ENCODE results near the gene LST1. TPM values are rescaled to one million over a fixed set of nuclear protein-coding genes. Genes with fewer than 3 reads are reported as not detected.

Gene LST1
- total RNA-seq, 1 experiment from 2014 or later: not detected

DNA sequence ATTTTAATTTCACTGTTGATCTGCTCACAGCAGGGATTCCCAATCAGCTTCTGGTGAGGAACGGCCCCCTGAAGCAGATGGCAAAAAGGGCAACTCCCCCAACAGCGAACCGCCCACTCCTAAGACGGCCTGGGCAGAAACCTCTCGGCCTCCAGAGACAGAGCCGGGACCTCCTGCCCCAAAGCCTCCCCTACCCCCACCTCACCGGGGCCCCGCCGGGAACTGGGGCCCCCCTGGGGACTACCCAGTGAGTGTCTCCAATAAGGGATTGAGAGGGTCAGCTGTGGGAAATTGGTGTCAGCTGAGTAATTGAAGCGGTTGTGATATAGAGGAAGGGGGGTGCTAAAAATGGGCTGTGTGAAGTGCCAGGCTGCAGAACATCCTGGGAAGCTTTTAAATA, 40.9 kb downstream of the LST1 start:
- no peak for DNase-seq (ENCODE audit: low spot score)
- no TSS peak for BruUV-seq (replicated peaks)
- no peaks in the 10 kb centered on the region for H3K27me3 ChIP-seq (replicated peaks; ENCODE audit: insufficient read depth, low read depth, low read length, poor library complexity)
- H3K4me1 ChIP-seq (ENCODE audit: insufficient read depth, low read length, poor library complexity, severe bottlenecking): peaks cover 11% of the 10 kb centered on the region
- no peak overlapping the region for H3K27ac ChIP-seq (ENCODE audit: low read depth, low read length, poor library complexity, severe bottlenecking)
- ChIA-PET POLR2A (ENCODE audit: low non-redundant PET) (no interaction called here), CTCF (no interaction called here)
- H3K9me3 ChIP-seq (ENCODE audit: low read depth, low read length, poor library complexity, severe bottlenecking): no peaks in the 10 kb centered on the region
- peaks cover 100% of the 10 kb centered on the region for H3K36me3 ChIP-seq (ENCODE audit: insufficient read depth, low read length, poor library complexity, severe bottlenecking)
- TF ChIP-seq EZH2 (IDR thresholded peaks at IDR 0.05; ENCODE audit: borderline replicate concordance, low read depth, low read length, poor library complexity, severe bottlenecking): no peak
- TF ChIP-seq, protein P1, sequence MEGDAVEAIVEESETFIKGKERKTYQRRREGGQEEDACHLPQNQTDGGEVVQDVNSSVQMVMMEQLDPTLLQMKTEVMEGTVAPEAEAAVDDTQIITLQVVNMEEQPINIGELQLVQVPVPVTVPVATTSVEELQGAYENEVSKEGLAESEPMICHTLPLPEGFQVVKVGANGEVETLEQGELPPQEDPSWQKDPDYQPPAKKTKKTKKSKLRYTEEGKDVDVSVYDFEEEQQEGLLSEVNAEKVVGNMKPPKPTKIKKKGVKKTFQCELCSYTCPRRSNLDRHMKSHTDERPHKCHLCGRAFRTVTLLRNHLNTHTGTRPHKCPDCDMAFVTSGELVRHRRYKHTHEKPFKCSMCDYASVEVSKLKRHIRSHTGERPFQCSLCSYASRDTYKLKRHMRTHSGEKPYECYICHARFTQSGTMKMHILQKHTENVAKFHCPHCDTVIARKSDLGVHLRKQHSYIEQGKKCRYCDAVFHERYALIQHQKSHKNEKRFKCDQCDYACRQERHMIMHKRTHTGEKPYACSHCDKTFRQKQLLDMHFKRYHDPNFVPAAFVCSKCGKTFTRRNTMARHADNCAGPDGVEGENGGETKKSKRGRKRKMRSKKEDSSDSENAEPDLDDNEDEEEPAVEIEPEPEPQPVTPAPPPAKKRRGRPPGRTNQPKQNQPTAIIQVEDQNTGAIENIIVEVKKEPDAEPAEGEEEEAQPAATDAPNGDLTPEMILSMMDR (conservative IDR thresholded peaks at IDR 0.05; ENCODE audit: low read depth, low read length): no peak
- intact Hi-C loops (cut with micrococcal nuclease; ENCODE audit: unreplicated experiment): no loop called here
- H3K4me3 ChIP-seq (ENCODE audit: low read depth, low read length, poor library complexity, severe bottlenecking): no peak overlapping the region

DNA sequence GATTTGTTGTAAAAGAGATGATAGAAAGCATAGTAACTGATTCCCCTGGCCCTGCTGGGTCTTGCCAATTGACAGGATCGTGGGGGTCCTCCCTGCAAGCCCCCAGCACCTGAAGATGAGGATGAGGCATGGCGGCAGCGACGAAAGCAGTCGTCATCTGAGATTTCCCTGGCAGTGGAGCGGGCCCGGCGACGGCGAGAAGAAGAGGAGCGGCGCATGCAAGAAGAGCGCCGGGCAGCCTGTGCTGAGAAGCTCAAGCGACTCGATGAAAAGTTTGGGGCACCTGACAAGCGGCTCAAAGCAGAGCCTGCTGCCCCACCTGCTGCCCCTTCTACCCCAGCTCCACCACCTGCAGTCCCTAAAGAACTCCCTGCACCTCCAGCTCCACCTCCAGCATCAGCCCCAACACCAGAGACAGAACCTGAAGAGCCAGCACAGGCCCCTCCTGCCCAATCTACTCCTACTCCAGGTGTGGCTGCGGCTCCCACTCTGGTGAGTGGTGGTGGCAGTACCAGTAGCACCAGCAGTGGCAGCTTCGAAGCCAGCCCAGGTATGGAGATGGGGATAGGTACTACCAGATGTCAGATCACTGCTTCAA, 41.7 kb downstream of the LST1 start:
- no peak for TF ChIP-seq EZH2 (IDR thresholded peaks at IDR 0.05; ENCODE audit: borderline replicate concordance, low read depth, low read length, poor library complexity, severe bottlenecking)
- TF ChIP-seq, protein P1 (conservative IDR thresholded peaks at IDR 0.05; ENCODE audit: low read depth, low read length): no peak
- POLR2A ChIA-PET (ENCODE audit: low non-redundant PET): no interaction called here
- Histone ChIP-seq H3K4me1 (ENCODE audit: insufficient read depth, low read length, poor library complexity, severe bottlenecking) (peaks cover 2% of the 10 kb centered on the region), H3K27ac (ENCODE audit: low read depth, low read length, poor library complexity, severe bottlenecking) (no peak overlapping the region), H3K27me3 (replicated peaks; ENCODE audit: insufficient read depth, low read depth, low read length, poor library complexity) (no peaks in the 10 kb centered on the region), H3K9me3 (ENCODE audit: low read depth, low read length, poor library complexity, severe bottlenecking) (no peaks in the 10 kb centered on the region), H3K36me3 (ENCODE audit: insufficient read depth, low read length, poor library complexity, severe bottlenecking) (peaks cover 100% of the 10 kb centered on the region), H3K4me3 (ENCODE audit: low read depth, low read length, poor library complexity, severe bottlenecking) (no peak overlapping the region)
- intact Hi-C loops (cut with micrococcal nuclease; ENCODE audit: unreplicated experiment): no loop called here
- CTCF ChIA-PET: no interaction called here
- DNase-seq (ENCODE audit: low spot score): no peak
- no TSS peak for BruUV-seq (replicated peaks)

DNA sequence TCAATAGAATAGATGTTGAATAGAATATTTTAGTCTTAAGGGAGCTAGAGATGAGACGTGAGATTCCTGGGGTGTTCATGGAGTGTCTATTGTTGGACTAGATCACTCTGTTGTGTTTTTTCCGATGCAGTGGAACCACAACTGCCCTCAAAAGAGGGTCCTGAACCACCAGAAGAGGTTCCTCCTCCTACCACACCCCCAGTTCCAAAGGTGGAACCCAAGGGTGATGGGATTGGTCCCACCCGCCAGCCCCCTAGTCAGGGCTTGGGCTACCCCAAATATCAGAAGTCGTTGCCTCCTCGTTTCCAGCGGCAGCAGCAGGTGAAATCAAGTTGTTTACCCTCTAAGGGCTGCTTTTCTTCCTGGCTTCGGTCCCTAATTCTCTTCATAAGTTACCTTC, 42.9 kb downstream of the LST1 start:
- Histone ChIP-seq H3K27ac (ENCODE audit: low read depth, low read length, poor library complexity, severe bottlenecking) (no peak overlapping the region), H3K36me3 (ENCODE audit: insufficient read depth, low read length, poor library complexity, severe bottlenecking) (peaks cover 100% of the 10 kb centered on the region), H3K9me3 (ENCODE audit: low read depth, low read length, poor library complexity, severe bottlenecking) (no peaks in the 10 kb centered on the region), H3K27me3 (replicated peaks; ENCODE audit: insufficient read depth, low read depth, low read length, poor library complexity) (no peaks in the 10 kb centered on the region), H3K4me3 (ENCODE audit: low read depth, low read length, poor library complexity, severe bottlenecking) (no peak overlapping the region), H3K4me1 (ENCODE audit: insufficient read depth, low read length, poor library complexity, severe bottlenecking) (no peaks in the 10 kb centered on the region)
- POLR2A ChIA-PET (ENCODE audit: low non-redundant PET): no interaction called here
- no TSS peak for BruUV-seq (replicated peaks)
- intact Hi-C loops (cut with micrococcal nuclease; ENCODE audit: unreplicated experiment): no loop called here
- TF ChIP-seq, protein P1 (conservative IDR thresholded peaks at IDR 0.05; ENCODE audit: low read depth, low read length): no peak
- TF ChIP-seq EZH2 (IDR thresholded peaks at IDR 0.05; ENCODE audit: borderline replicate concordance, low read depth, low read length, poor library complexity, severe bottlenecking): no peak
- no peak for DNase-seq (ENCODE audit: low spot score)
- CTCF ChIA-PET: interaction anchor here (0.5 kb wide), 1 partner anchor 82 kb away, joined by 3 read pairs; the partner anchor contains the start of gene NFKBIL1

Measured in A673 (cell line).